ENCODE data around the gene OTX2. TPM values are rescaled to one million over a fixed set of nuclear protein-coding genes. Genes with fewer than 3 reads are reported as not detected.

OTX2 gene
- total RNA-seq, 2 experiments from 2014 or later = not detected

DNA sequence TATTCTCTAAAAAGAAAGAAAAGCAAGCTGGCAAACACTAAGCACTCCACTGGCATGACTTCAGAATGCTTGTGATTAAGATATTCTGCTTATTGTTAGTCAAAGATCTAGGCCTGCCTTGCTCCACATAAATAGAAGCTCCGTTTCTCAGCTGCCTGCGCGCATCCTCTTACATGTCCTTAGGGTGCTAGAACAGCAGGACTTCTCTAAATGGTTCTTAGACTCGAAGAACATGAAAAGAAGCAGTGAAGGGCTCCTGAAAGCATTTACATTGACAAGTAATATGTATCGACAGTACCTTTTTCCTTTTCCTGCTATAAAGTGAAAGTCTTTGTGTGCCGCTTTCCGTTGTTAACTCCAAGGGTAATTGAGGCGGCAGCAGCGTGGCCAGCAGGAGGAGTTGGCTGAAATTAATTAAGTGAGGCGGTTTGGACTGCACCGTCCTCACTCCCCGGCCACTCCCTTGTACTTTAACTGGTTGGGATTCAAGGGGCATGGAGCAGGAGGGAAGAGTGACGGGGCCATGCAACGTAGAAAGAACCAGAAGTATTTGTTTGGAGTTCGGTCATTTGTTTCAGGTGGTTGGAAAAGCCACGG lies 34.2 kb upstream of the OTX2 start:
- Histone ChIP-seq H3K27ac (ENCODE audit: low read depth, low read length, poor library complexity, severe bottlenecking) (no peak overlapping the region), H3K4me1 (ENCODE audit: insufficient read depth, low read length, poor library complexity, severe bottlenecking) (no peaks in the 10 kb centered on the region), H2AFZ (ENCODE audit: low read length) (no peak overlapping the region), H3K79me2 (ENCODE audit: insufficient read depth, low read depth, low read length) (no peaks in the 10 kb centered on the region), H3K9me3 (ENCODE audit: low read length) (no peaks in the 10 kb centered on the region), H3K4me3 (ENCODE audit: low read depth, low read length, poor library complexity, severe bottlenecking) (no peak overlapping the region), H3K36me3 (ENCODE audit: insufficient read depth, low read length) (no peaks in the 10 kb centered on the region), H4K20me1 (ENCODE audit: insufficient read depth, low read length) (no peaks in the 10 kb centered on the region), H3K4me2 (ENCODE audit: low read length) (no peak overlapping the region), H3K9me2 (ENCODE audit: insufficient read depth, low read length) (no peaks in the 10 kb centered on the region)
- TF ChIP-seq, protein P1, sequence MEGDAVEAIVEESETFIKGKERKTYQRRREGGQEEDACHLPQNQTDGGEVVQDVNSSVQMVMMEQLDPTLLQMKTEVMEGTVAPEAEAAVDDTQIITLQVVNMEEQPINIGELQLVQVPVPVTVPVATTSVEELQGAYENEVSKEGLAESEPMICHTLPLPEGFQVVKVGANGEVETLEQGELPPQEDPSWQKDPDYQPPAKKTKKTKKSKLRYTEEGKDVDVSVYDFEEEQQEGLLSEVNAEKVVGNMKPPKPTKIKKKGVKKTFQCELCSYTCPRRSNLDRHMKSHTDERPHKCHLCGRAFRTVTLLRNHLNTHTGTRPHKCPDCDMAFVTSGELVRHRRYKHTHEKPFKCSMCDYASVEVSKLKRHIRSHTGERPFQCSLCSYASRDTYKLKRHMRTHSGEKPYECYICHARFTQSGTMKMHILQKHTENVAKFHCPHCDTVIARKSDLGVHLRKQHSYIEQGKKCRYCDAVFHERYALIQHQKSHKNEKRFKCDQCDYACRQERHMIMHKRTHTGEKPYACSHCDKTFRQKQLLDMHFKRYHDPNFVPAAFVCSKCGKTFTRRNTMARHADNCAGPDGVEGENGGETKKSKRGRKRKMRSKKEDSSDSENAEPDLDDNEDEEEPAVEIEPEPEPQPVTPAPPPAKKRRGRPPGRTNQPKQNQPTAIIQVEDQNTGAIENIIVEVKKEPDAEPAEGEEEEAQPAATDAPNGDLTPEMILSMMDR (conservative IDR thresholded peaks at IDR 0.05; ENCODE audit: low read length) = no peak
- TF ChIP-seq EZH2phosphoT487 (IDR thresholded peaks at IDR 0.05; ENCODE audit: borderline replicate concordance, low read depth, low read length) = no peak
- CTCF ChIA-PET (ENCODE audit: unreplicated experiment) = no interaction called here
- POLR2A ChIA-PET = interaction anchor here (0.6 kb wide), 2 partner anchors 14 to 106 kb away, joined by 3 read pairs; no protein-coding TSS in a partner anchor
- no TSS peak for BruUV-seq (replicated peaks)
- intact Hi-C loops (cut with micrococcal nuclease; ENCODE audit: unreplicated experiment) = no loop called here
- no peak for DNase-seq (ENCODE audit: low spot score)

DNA sequence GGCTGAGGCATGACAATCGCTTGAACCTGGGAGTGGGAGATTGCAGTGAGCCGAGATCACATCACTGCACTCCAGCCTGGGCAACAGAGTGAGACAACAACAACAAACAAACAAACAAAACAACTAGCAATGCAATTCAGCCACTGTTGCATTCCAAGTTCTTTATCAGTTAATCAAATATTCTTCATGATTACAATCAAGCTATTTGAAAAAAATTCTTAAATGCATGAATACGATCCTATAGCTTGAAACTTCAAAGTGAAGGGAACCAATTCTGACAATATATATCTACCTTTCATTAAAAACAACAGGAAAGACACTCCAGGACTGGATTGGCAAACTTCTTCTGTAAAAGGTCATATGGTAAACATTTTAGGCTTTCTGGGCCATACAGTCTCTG lies 31.3 kb upstream of the OTX2 start:
- Histone ChIP-seq H3K79me2 (ENCODE audit: insufficient read depth, low read depth, low read length) (no peaks in the 10 kb centered on the region), H4K20me1 (ENCODE audit: insufficient read depth, low read length) (no peaks in the 10 kb centered on the region), H3K9me2 (ENCODE audit: insufficient read depth, low read length) (no peaks in the 10 kb centered on the region), H2AFZ (ENCODE audit: low read length) (no peak overlapping the region), H3K4me2 (ENCODE audit: low read length) (no peak overlapping the region), H3K9me3 (ENCODE audit: low read length) (no peaks in the 10 kb centered on the region), H3K36me3 (ENCODE audit: insufficient read depth, low read length) (no peaks in the 10 kb centered on the region), H3K4me3 (ENCODE audit: low read depth, low read length, poor library complexity, severe bottlenecking) (no peak overlapping the region), H3K27ac (ENCODE audit: low read depth, low read length, poor library complexity, severe bottlenecking) (no peak overlapping the region), H3K4me1 (ENCODE audit: insufficient read depth, low read length, poor library complexity, severe bottlenecking) (no peaks in the 10 kb centered on the region)
- POLR2A ChIA-PET = interaction anchor here (0.6 kb wide), 1 partner anchor 222 kb away, joined by 3 read pairs; no protein-coding TSS in a partner anchor
- DNase-seq (ENCODE audit: low spot score) = no peak
- TF ChIP-seq EZH2phosphoT487 (IDR thresholded peaks at IDR 0.05; ENCODE audit: borderline replicate concordance, low read depth, low read length) = no peak
- TF ChIP-seq, protein P1 (conservative IDR thresholded peaks at IDR 0.05; ENCODE audit: low read length) = no peak
- BruUV-seq (replicated peaks) = no TSS peak
- CTCF ChIA-PET (ENCODE audit: unreplicated experiment) = no interaction called here
- intact Hi-C loops (cut with micrococcal nuclease; ENCODE audit: unreplicated experiment) = no loop called here

DNA sequence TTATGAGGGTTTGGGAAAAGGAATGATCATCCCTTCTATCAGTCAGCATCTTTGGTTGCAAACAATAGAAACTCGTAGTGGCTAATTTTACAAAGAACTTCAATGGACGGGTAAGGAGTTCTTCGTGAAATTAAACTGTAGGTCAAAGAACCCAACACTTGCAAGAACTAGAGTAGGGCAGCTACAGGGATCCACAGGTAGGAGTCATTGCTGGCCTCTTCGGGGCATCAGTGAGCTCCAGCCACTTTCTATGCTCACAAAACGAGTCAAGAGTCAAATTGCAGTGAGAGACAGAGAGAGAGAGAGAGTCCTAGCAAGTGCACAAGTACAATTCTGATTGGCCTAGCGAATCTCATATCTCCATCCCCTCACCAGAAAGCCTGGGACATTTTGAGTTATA lies 29.9 kb upstream of the OTX2 start:
- no TSS peak for BruUV-seq (replicated peaks)
- no peak overlapping the region for H3K4me2 ChIP-seq (ENCODE audit: low read length)
- POLR2A ChIA-PET = no interaction called here
- no peak overlapping the region for H3K27ac ChIP-seq (ENCODE audit: low read depth, low read length, poor library complexity, severe bottlenecking)
- no peak for TF ChIP-seq EZH2phosphoT487 (IDR thresholded peaks at IDR 0.05; ENCODE audit: borderline replicate concordance, low read depth, low read length)
- TF ChIP-seq, protein P1 (conservative IDR thresholded peaks at IDR 0.05; ENCODE audit: low read length) = no peak
- H3K4me3 ChIP-seq (ENCODE audit: low read depth, low read length, poor library complexity, severe bottlenecking) = no peak overlapping the region
- H3K9me3 ChIP-seq (ENCODE audit: low read length) = no peaks in the 10 kb centered on the region
- no peaks in the 10 kb centered on the region for H3K9me2 ChIP-seq (ENCODE audit: insufficient read depth, low read length)
- H2AFZ ChIP-seq (ENCODE audit: low read length) = no peak overlapping the region
- intact Hi-C loops (cut with micrococcal nuclease; ENCODE audit: unreplicated experiment) = no loop called here
- no peaks in the 10 kb centered on the region for H3K4me1 ChIP-seq (ENCODE audit: insufficient read depth, low read length, poor library complexity, severe bottlenecking)
- CTCF ChIA-PET (ENCODE audit: unreplicated experiment) = no interaction called here
- no peaks in the 10 kb centered on the region for H3K79me2 ChIP-seq (ENCODE audit: insufficient read depth, low read depth, low read length)
- H3K36me3 ChIP-seq (ENCODE audit: insufficient read depth, low read length) = no peaks in the 10 kb centered on the region
- H4K20me1 ChIP-seq (ENCODE audit: insufficient read depth, low read length) = no peaks in the 10 kb centered on the region
- DNase-seq (ENCODE audit: low spot score) = no peak
